ENCODE data around the gene HIF3A. TPM values are rescaled to one million over a fixed set of nuclear protein-coding genes. Genes with fewer than 3 reads are reported as not detected.
A peak's percentile ranks its signal among the peaks of the same experiment; 100 is the strongest.

The HIF3A gene
- polyA plus RNA-seq, 2 of the 4 experiments (the other 2 are of a cell fraction), result not detected

- CTCF ChIA-PET, result interaction anchor here (0.6 to 5.9 kb wide), 6 partner anchors 11 to 544 kb away, joined by 3 to 62 read pairs (median 4); no protein-coding TSS in a partner anchor
- peaks cover 31% of the 10 kb centered on the region for H3K4me1 ChIP-seq
- DNase-seq (ENCODE audit: low read depth in 1 of 2, low spot score in 1 of 2) (no peak), FAIRE-seq (no peak), ATAC-seq (no peak)
- WGBS (ENCODE audit: missing lambda C conversion rate), result 53% methylated on average over 3 of the region's 3 CpGs
- H3K4me3 ChIP-seq, result no peak overlapping the region
- H3K9me3 ChIP-seq, result peaks cover 4% of the 10 kb centered on the region; the same call in 2 of the 3 replicates
- POLR2A ChIA-PET, result no interaction called here
- no peak for TF ChIP-seq REST (IDR thresholded peaks at IDR 0.05)
- TF ChIP-seq EHF (CRISPR knock-in tag; IDR thresholded peaks at IDR 0.05), result no peak
- no peak for TF ChIP-seq CBX8 (IDR thresholded peaks at IDR 0.05)
- no peak for TF ChIP-seq HOXA7 (CRISPR knock-in tag; IDR thresholded peaks at IDR 0.05)
- no peak for TF ChIP-seq NFE2L2 (conservative IDR thresholded peaks at IDR 0.05; ENCODE audit: low read length)
- no peak for TF ChIP-seq RCOR1 (IDR thresholded peaks at IDR 0.05; ENCODE audit: low read depth, low read length)
- TF ChIP-seq SMC3 (IDR thresholded peaks at IDR 0.05), result no peak
- no peak for TF ChIP-seq MAZ (IDR thresholded peaks at IDR 0.05; ENCODE audit: borderline replicate concordance, low read depth, low read length)
- TF ChIP-seq NR3C1 (IDR thresholded peaks at IDR 0.05), result no peak
- TF ChIP-seq USF2 (IDR thresholded peaks at IDR 0.05), result no peak
- TF ChIP-seq ATOH8 (CRISPR knock-in tag; IDR thresholded peaks at IDR 0.05; ENCODE audit: low read depth), result no peak
- no peak for TF ChIP-seq CHD4 (IDR thresholded peaks at IDR 0.05; ENCODE audit: borderline replicate concordance)
- H3K4me2 ChIP-seq, result no peak overlapping the region
- H3K27ac ChIP-seq, result no peak overlapping the region
Measured at GRCh38 chr19:46296202-46296480, 701 bp upstream of the HIF3A start.

- POLR2A ChIA-PET, result no interaction called here
- 91% methylated on average over 12 of the region's 19 CpGs for WGBS (ENCODE audit: missing lambda C conversion rate)
- TF ChIP-seq RNF2 (IDR thresholded peaks at IDR 0.05; ENCODE audit: borderline replicate concordance, low read depth) (no peak), ZSCAN20 (CRISPR knock-in tag; IDR thresholded peaks at IDR 0.05) (no peak), RARB (CRISPR knock-in tag; IDR thresholded peaks at IDR 0.05) (no peak), MAX (IDR thresholded peaks at IDR 0.05) (no peak), TP53 (CRISPR knock-in tag; IDR thresholded peaks at IDR 0.05) (no peak), POLR2A (IDR thresholded peaks at IDR 0.05; ENCODE audit: low read length) (no peak), RAD21 (conservative IDR thresholded peaks at IDR 0.05 in 1 of 2, IDR thresholded peaks at IDR 0.05 in 1 of 2) (no peak), ZNF302 (CRISPR knock-in tag; IDR thresholded peaks at IDR 0.05) (no peak)
- peak; percentile 6 to 29; a peak in 3 of 6 replicates for ATAC-seq
- no peaks in the 10 kb centered on the region for H3K9me3 ChIP-seq
- no peak overlapping the region for H3K4me3 ChIP-seq
- peak overlapping the region; percentile 72 for H3K4me2 ChIP-seq
- CTCF ChIA-PET, result interaction anchor here (0.8 to 5.9 kb wide), 11 partner anchors 12 to 407 kb away, joined by 3 to 62 read pairs (median 3); partner anchors contain the start of gene PPP5C
- peaks cover 34% of the 10 kb centered on the region for H3K4me1 ChIP-seq
- no peak for FAIRE-seq
- DNase-seq (ENCODE audit: low read depth in 1 of 2, low spot score in 1 of 2), result no peak
- peak overlapping the region; percentile 65 to 76; a peak in 5 of 6 replicates for H3K27ac ChIP-seq
Measured at GRCh38 chr19:46297700-46298478, 1.0 kb downstream of the HIF3A start.

Measured in A549 (cell line).